Hepatocyte (in vitro differentiated cells): ENCODE measurements around the gene TFAM. TPM values are rescaled to one million over a fixed set of nuclear protein-coding genes. Genes with fewer than 3 reads are reported as not detected.
A peak's percentile ranks its signal among the peaks of the same experiment; 100 is the strongest.

Experiments used
- DNase-seq: peaks from one replicate; pipeline ENCODE4 v3.0.0-alpha.2; 2016; ENCODE audit warnings: low spot score
- H2AFZ ChIP-seq: fragments of 200-600 bp; sonication (generic); 2 replicates; pipeline ENCODE4 v1.6.0; 2016; ENCODE audit warnings: antibody characterized with exemption, mild to moderate bottlenecking
- H3K27ac ChIP-seq: fragments of 200-600 bp; sonication (generic); 2 replicates; pipeline ENCODE4 v1.5.1; 2016; ENCODE audit warnings: mild to moderate bottlenecking
- H3K27me3 ChIP-seq: fragments of 200-600 bp; sonication (generic); 2 replicates; pipeline ENCODE4 v1.6.1; 2016
- H3K36me3 ChIP-seq: fragments of 200-600 bp; sonication (generic); replicated peaks from 2 replicates; pipeline ENCODE4 v1.5.1; 2016; ENCODE audit warnings: low read depth; ENCODE audit not compliant: insufficient read depth
- H3K4me1 ChIP-seq: fragments of 200-600 bp; sonication (generic); 2 replicates; pipeline ENCODE4 v1.5.1; 2016; ENCODE audit warnings: mild to moderate bottlenecking, moderate library complexity; ENCODE audit not compliant: insufficient read depth
- H3K4me2 ChIP-seq: fragments of 200-600 bp; sonication (generic); 2 replicates; pipeline ENCODE4 v1.6.0; 2016
- H3K4me3 ChIP-seq: fragments of 200-600 bp; sonication (generic); 2 replicates; pipeline ENCODE4 v1.5.1; 2016; ENCODE audit warnings: mild to moderate bottlenecking
- H3K79me2 ChIP-seq: fragments of 200-600 bp; sonication (generic); 2 replicates; pipeline ENCODE4 v1.6.0; 2017; ENCODE audit warnings: mild to moderate bottlenecking
- H3K9me2 ChIP-seq: fragments of 200-600 bp; sonication (generic); replicated peaks from 2 replicates; pipeline ENCODE4 v1.6.0; 2017; ENCODE audit warnings: mild to moderate bottlenecking; ENCODE audit not compliant: insufficient read depth
- H3K9me3 ChIP-seq: fragments of 200-600 bp; sonication (generic); 2 replicates; pipeline ENCODE4 v1.5.1; 2016; ENCODE audit warnings: low read depth, mild to moderate bottlenecking
- H4K20me1 ChIP-seq: fragments of 200-600 bp; sonication (generic); 2 replicates; pipeline ENCODE4 v1.6.0; 2016; ENCODE audit warnings: mild to moderate bottlenecking; ENCODE audit not compliant: insufficient read depth, poor library complexity, severe bottlenecking
- CTCF ChIP-seq: fragments of 200-600 bp; sonication (generic); IDR thresholded peaks from 2 replicates; pipeline ENCODE4 v1.5.1; 2016; ENCODE audit warnings: antibody characterized with exemption, mild to moderate bottlenecking; ENCODE audit not compliant: poor library complexity
- EZH2 ChIP-seq: fragments of 200-600 bp; sonication (generic); IDR thresholded peaks from 2 replicates; pipeline ENCODE4 v1.6.1; 2016; ENCODE audit warnings: antibody characterized with exemption, mild to moderate bottlenecking, borderline replicate concordance
- EZH2phosphoT487 ChIP-seq: fragments of 200-600 bp; sonication (generic); IDR thresholded peaks from one replicate; pipeline ENCODE4 v1.6.1; 2018; ENCODE audit warnings: antibody characterized with exemption, mild to moderate bottlenecking, low read depth, moderate library complexity; ENCODE audit not compliant: unreplicated experiment, severe bottlenecking
- WGBS: methylation state at CpG from one replicate; pipeline ENCODE4 v1.1.6; 2016; ENCODE audit warnings: low lambda C conversion rate; ENCODE audit errors: missing lambda C conversion rate; 5-methylcytosine and 5-hydroxymethylcytosine counted together
- polyA plus RNA-seq: library from polyadenylated mRNA; unstranded; fragments of >200 nt; fragmentation: Nextera tagmentation; extraction: Ambion mirVana; gene quantifications from 2 replicates; pipeline ENCODE4 v1.2.1, GENCODE V29; 2016
- total RNA-seq: library from RNA; depleted of rRNA; stranded (reverse); fragments of >200 nt; gene quantifications from 2 replicates; pipeline ENCODE4 v1.2.3, GENCODE V29; 2014

The TFAM gene
- total and polyA plus RNA-seq, 2 experiments from 2014 or later: 26.0 to 27.7 TPM

GRCh38 chr10:58341947-58342346, 43.3 kb upstream of the TFAM start:
- Histone ChIP-seq H3K4me3 (no peak overlapping the region), H3K9me2 (no peaks in the 10 kb centered on the region), H3K9me3 (no peaks in the 10 kb centered on the region), H3K79me2 (peaks cover 93% of the 10 kb centered on the region), H3K27ac (no peak overlapping the region), H3K4me2 (no peak overlapping the region), H2AFZ (no peak overlapping the region), H3K4me1 (no peaks in the 10 kb centered on the region), H3K36me3 (no peaks in the 10 kb centered on the region), H3K27me3 (no peaks in the 10 kb centered on the region), H4K20me1 (no peaks in the 10 kb centered on the region)
- TF ChIP-seq CTCF (no peak), EZH2phosphoT487 (no peak), EZH2 (no peak)
- no peak for DNase-seq
- WGBS: 83% methylated on average over 1 of the region's 1 CpG

- no peak overlapping the region for H3K4me3 ChIP-seq
- no peaks in the 10 kb centered on the region for H4K20me1 ChIP-seq
- 60% methylated on average over 1 of the region's 1 CpG for WGBS
- H3K27me3 ChIP-seq: no peaks in the 10 kb centered on the region
- no peaks in the 10 kb centered on the region for H3K9me2 ChIP-seq
- peaks cover 85% of the 10 kb centered on the region for H3K79me2 ChIP-seq
- DNase-seq: no peak
- H2AFZ ChIP-seq: no peak overlapping the region
- H3K27ac ChIP-seq: peak overlapping the region; percentile 39
- no peak overlapping the region for H3K4me2 ChIP-seq
- H3K4me1 ChIP-seq: peaks cover 9% of the 10 kb centered on the region
- TF ChIP-seq CTCF (no peak), EZH2phosphoT487 (no peak), EZH2 (no peak)
- no peaks in the 10 kb centered on the region for H3K9me3 ChIP-seq
- H3K36me3 ChIP-seq: no peaks in the 10 kb centered on the region
Measured at GRCh38 chr10:58347967-58348366, 37.2 kb upstream of the TFAM start.

GRCh38 chr10:58348571-58349033, 36.6 kb upstream of the TFAM start:
- peaks cover 81% of the 10 kb centered on the region for H3K79me2 ChIP-seq
- H3K27ac ChIP-seq: peak overlapping the region; percentile 39
- DNase-seq: no peak
- H3K36me3 ChIP-seq: no peaks in the 10 kb centered on the region
- no peaks in the 10 kb centered on the region for H3K9me3 ChIP-seq
- H3K4me3 ChIP-seq: no peak overlapping the region
- TF ChIP-seq CTCF (no peak), EZH2 (no peak), EZH2phosphoT487 (no peak)
- peaks cover 9% of the 10 kb centered on the region for H3K4me1 ChIP-seq
- no peaks in the 10 kb centered on the region for H4K20me1 ChIP-seq
- no peaks in the 10 kb centered on the region for H3K27me3 ChIP-seq
- H2AFZ ChIP-seq: no peak overlapping the region
- no peaks in the 10 kb centered on the region for H3K9me2 ChIP-seq
- H3K4me2 ChIP-seq: no peak overlapping the region
- WGBS: 67% methylated on average over 2 of the region's 2 CpGs

GRCh38 chr10:58350023-58350422, 35.2 kb upstream of the TFAM start:
- DNase-seq: no peak
- H3K79me2 ChIP-seq: peaks cover 78% of the 10 kb centered on the region
- no peak overlapping the region for H3K4me2 ChIP-seq
- TF ChIP-seq EZH2phosphoT487: no peak
- TF ChIP-seq EZH2: no peak
- no peak for TF ChIP-seq CTCF
- no peak overlapping the region for H2AFZ ChIP-seq
- H4K20me1 ChIP-seq: no peaks in the 10 kb centered on the region
- no peaks in the 10 kb centered on the region for H3K27me3 ChIP-seq
- H3K27ac ChIP-seq: no peak overlapping the region
- H3K9me2 ChIP-seq: no peaks in the 10 kb centered on the region
- no peak overlapping the region for H3K4me3 ChIP-seq
- 94% methylated on average over 2 of the region's 2 CpGs for WGBS
- H3K4me1 ChIP-seq: peaks cover 9% of the 10 kb centered on the region
- no peaks in the 10 kb centered on the region for H3K9me3 ChIP-seq
- H3K36me3 ChIP-seq: no peaks in the 10 kb centered on the region
